GM12864 (cell line): ENCODE data around the gene MSI2.
A peak's percentile ranks its signal among the peaks of the same experiment; 100 is the strongest.

ENCODE experiments used
- DNase-seq: peaks from one replicate; pipeline ENCODE4 v3.0.0-alpha.2; 2011; ENCODE audit warnings: low read depth
- H3K4me3 ChIP-seq: 2 replicates; pipeline ENCODE4 v1.5.1; 2011; ENCODE audit warnings: mild to moderate bottlenecking, low read depth, low read length, control low read depth
- TF ChIP-seq, protein P1 (sequence below): IDR thresholded peaks from 2 replicates; pipeline ENCODE4 v1.5.1; 2011; ENCODE audit warnings: low read depth, mild to moderate bottlenecking, moderate library complexity, low read length, control low read depth, inconsistent platforms; ENCODE audit errors: missing control alignments

Gene MSI2

DNA sequence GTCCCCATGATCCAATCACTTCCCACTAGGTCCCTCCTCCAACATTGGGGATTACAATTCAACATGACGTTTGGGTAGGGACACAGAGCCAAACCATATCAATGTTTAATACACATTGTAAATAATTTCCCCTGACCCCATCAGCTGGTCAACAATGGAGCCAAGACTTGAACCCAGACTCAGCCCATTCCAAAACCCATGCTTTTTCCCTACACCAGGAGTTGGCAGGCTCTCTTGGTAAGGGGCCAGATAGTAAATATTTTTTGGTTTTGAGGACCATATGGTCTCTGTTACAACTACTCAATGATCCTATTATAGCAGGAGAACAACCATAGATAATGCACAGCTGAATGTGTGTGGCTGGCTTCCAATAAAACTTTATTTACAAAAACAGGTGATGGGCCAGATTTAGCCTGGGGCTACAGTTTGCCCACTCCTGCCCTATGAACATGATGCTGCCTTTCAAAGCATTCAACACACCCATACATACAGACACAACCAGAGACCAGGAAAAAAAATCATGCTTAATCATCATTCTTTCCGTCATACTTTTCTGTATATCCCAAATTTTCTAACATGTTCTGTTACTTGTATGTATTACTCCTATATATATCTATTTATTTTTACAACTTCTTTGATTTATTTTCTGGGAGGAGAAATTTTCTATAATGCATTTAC is 22.1 kb upstream of the MSI2 start:
- no peak overlapping the region for H3K4me3 ChIP-seq
- DNase-seq: no peak
- TF ChIP-seq, protein P1, sequence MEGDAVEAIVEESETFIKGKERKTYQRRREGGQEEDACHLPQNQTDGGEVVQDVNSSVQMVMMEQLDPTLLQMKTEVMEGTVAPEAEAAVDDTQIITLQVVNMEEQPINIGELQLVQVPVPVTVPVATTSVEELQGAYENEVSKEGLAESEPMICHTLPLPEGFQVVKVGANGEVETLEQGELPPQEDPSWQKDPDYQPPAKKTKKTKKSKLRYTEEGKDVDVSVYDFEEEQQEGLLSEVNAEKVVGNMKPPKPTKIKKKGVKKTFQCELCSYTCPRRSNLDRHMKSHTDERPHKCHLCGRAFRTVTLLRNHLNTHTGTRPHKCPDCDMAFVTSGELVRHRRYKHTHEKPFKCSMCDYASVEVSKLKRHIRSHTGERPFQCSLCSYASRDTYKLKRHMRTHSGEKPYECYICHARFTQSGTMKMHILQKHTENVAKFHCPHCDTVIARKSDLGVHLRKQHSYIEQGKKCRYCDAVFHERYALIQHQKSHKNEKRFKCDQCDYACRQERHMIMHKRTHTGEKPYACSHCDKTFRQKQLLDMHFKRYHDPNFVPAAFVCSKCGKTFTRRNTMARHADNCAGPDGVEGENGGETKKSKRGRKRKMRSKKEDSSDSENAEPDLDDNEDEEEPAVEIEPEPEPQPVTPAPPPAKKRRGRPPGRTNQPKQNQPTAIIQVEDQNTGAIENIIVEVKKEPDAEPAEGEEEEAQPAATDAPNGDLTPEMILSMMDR: no peak

- DNase-seq: no peak
- TF ChIP-seq, protein P1: no peak
These were observed 21.6 kb upstream of the MSI2 start for GRCh38 chr17:57234739-57235092.

DNA sequence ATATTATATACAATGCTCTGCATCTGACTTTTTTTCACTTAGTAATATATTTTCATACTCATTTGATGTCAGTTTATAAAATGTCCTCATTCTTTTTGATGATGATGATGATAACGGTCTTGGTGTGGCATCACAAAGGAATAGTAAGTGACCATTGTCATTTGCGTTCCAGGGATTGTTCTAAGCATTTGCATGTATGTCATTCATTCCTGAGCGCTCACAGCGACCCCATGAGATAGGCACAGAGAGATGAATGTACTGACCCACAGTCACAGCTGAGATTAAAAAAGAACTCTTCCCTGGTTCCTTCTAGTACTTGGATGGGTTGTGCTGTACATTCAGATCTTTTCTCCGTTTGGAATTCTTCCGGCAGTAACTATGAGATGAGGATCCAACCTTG is 21.2 kb upstream of the MSI2 start:
- DNase-seq: no peak
- TF ChIP-seq, protein P1: no peak
- no peak overlapping the region for H3K4me3 ChIP-seq

More at GRCh38 chr17:57234739-57235092, 21.6 kb upstream of the MSI2 start:
- no peak overlapping the region for H3K4me3 ChIP-seq

DNA sequence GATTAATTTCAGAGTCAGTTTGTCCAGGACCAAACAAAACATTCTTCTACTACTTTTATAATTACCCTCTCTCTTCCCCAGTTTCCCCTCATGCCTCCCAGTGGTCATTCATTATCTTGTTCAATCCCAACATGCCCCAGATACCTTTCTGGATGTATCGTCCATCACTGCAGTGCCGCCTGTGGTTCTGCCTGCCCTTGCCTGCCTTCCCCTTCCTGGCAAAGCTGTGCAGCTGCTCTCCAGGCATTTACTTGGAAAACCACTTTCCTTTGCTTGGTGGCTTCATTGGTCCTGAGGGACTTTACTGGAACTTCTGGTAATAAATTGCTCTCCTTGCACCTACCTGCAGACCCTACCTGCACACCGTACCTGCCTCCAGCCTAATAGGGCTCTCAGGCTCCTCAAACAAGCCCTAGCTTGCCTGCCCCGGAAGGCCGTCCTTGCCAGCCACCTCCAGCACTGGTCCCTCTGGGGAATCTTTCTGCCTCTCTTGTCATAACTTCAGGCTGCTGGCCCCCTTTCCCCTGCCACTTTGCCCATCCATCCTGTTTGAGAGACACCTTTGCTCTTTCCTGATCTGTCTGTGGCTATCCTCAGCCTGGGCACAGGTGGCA is 19.5 kb upstream of the MSI2 start:
- H3K4me3 ChIP-seq: no peak overlapping the region
- TF ChIP-seq, protein P1: no peak
- no peak for DNase-seq

GRCh38 chr17:57240648-57241047 is 15.7 kb upstream of the MSI2 start:
- TF ChIP-seq, protein P1: no peak
- H3K4me3 ChIP-seq: no peak overlapping the region
- DNase-seq: no peak

DNA sequence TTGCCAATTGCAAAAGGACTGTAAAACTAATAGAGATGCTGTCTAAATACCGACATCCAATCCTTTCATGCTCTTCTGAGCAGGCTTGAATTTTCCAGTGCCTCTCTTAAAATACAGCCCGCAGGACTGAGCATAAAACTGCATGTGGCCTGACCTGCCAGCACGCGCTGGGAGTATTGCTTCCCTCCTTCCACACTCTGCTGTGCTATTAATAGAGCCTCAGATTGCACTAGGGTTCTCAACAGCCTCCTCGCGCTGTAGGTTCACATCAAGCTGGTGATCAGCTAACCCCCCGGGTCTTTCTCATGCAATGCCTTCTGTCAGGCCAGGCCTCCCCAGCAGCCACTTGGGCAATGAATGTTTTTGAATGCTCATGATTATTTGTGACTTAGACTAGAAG is 14.2 kb upstream of the MSI2 start:
- no peak overlapping the region for H3K4me3 ChIP-seq
- TF ChIP-seq, protein P1: no peak
- no peak for DNase-seq

- TF ChIP-seq, protein P1: peak; percentile 100
- DNase-seq: peak; percentile 40
- H3K4me3 ChIP-seq: no peak overlapping the region
These were observed 13.1 kb upstream of the MSI2 start for GRCh38 chr17:57243171-57243622.
